Measurements from ENCODE around the gene LRRC47.
"Not testable (repeated sequence)": the region's sequence is repeated elsewhere in the genome, so short reads cannot be mapped to it uniquely, and the experiment has no call there.

The LRRC47 gene

DNA sequence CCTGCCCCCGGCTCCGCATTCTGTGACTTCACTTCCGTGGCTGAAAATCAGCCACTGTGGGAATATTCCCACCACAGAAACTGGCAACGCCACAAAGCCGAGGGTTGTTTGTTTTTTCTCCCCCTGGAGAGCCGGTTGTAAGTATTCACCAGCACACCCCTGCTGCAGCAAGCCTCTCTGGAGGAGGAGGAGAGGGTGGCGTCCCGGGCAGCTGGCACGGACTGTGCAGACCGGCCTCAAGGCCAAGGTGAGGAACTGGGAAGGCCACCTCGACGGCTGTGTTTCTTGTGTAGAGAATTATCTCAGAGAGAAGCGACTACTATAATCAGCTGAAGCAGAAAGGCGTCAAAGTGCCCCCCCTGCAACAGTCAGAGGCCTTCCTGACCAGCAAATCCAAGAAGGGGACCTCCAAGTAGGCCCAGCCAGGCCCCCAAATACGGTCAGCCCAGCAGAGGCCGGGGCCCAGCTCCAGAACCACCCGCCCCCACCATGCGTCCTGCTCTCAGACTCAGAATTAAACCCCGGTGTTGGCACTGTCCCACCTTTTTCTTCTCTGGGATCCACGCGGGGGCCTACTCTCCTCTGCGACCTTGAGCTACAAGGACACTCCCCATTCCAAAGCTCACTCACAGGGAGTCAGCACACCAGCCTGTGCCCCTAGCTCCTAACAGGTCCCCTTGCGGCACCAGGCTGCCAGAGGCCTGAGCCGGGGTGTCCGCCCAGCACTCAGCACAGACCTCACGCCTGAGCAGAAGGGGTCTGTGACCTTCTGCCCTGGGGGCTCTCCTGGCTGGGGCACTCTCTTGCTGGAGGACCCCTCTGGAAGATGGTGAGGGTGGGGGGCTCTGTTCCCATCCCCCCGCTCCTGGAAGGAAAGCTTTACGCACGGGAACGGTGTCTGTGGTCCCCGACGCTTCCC is 24.9 kb downstream of the LRRC47 start:
- DNase-seq (ENCODE audit: low spot score), result peak; percentile 59

- DNase-seq (ENCODE audit: low spot score), result no peak
Observed at GRCh38 chr1:3770047-3770765, 26.1 kb downstream of the LRRC47 start.

DNA sequence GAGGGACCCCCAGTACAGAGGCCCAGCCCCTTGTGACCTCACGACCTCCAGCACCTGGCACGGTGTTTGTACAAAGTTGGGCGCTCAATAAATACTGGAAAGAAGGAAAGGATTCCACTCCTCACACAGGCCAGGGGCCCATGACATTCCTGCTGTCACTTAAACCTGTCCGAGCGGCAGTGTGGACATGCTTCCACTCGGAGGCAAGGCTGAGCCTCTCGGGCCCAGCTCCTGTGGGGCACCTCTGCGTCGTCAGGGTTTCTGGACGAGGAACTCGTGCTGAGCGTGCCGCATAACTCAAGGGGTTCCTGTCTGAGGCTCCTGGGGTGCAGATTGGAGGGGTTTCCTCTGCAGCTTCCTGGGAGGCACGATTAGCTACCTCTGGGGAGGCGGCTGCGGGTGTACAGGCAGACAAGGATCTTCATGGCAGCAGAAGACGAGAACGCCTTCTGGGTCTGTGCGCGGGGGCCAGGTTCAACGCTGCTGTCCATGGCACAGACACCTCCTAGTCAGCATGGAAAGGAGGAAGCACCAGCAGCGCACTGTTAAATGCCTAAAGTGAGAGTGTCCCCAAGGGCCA is 27.4 kb downstream of the LRRC47 start:
- DNase-seq (ENCODE audit: low spot score), result no peak

GRCh38 chr1:3767328-3767925 is 28.9 kb downstream of the LRRC47 start:
- no peak for DNase-seq (ENCODE audit: low spot score)

- no peak for DNase-seq (ENCODE audit: low spot score)
Observed at GRCh38 chr1:3763351-3764125, 32.8 kb downstream of the LRRC47 start.

DNA sequence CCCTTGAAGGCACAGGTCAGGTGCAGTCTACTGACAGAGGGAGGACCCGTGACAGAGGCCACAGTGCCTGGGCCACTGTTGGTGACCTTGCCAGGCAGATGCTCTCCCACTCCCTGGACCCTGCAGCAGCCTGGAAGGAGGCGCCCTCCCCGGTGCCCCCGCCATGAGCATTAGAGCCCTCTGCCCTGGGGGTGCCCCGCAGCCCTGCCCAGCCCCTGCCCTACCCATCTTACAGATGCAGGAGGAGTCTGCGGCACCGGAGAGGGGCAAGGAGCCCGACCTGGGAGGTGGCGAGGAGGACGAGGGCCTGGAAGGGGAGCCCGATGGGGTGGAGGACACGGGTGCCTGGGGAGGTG is 33.4 kb downstream of the LRRC47 start:
- no peak for DNase-seq (ENCODE audit: low spot score)

DNA sequence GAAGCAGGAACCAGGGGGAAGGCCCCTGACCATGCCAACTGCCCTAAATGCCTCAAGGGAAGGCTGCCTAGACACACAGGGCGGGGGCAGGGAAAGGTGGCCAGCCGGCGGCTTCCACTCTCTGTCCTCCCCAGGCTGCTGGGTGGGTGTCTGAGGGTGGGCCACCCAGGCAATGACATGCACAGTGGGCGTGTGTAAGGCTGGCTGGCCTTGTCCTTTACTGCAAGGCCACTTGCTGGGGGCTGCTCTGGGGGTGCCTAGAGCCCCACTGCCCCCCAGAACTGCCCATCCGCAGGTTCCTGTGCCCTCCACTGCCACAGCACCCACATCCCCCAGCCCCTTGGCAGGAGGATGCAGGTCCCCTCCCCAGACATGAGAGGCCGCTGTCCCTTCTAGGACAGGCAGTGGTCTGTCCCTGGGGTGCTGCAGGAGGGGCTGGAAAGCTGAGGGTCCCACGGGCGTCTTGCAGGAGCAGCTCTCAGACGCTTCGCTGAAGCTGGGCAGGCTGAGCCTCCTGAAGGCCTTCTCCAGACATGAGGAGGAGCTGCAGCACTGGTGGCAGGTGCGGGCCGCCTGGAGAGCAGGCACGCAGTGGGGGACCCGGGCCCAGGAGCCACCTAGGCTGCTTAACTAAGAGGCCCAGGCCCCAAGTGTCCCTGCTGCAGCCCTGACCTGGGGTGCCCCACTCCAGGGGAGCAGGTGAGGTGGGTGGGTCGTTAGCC is 34.0 kb downstream of the LRRC47 start:
- no peak for DNase-seq (ENCODE audit: low spot score)

DNA sequence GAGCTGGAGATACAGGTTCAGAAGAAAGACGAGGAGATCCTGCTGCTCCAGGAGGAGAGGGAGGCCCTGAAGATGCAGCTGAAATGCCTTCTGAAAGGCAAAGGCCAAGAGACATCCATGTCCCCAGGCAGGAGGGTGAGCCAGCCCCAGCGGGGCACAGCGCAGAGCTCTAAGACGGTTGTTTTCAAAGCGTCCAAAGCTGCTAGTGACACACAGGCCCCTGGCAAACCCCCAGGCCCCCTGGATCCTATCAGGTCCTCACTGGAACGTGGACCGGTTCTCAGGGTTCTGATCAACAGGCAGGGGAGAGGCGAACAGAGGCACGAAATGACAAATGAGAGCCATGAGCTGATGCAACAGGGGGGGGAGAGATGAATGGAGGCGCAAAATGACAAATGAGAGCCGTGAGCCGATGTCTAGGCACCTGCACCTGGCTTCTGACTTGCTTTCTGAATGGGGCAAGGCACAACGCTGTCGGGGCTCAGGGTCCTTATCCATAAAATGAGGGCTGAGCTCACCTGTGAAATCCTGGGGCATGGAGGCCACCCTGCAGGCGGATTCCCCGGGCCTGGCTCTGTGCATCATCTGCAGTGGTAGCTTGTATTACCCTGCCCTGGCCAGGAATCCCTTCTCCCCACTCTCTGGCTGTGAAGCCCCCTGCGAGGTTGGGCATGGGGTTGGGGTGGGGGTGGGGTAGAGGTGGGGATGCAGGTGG is 34.8 kb downstream of the LRRC47 start:
- DNase-seq (ENCODE audit: low spot score), result no peak

GRCh38 chr1:3759796-3760195 is 36.5 kb downstream of the LRRC47 start:
- no peak for DNase-seq (ENCODE audit: low spot score)

DNA sequence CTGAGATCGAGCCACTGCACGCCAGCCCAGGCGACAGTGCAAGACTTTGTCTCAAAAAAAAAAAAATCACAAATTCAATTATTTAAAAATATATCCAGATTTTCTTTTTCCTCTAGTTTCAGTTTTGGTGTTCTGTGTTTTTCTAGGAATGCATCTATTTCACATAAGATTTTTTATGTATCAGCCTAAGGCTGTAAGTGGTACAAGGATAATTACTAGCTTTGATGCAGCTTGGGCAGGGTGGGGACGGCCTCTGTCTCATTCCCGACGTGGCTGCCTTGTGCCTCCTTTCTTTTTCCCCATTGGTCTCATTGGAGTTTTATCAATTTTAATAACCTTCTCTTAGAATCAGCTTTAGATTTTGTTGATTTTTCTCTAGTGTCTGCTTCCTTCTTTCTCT is 37.1 kb downstream of the LRRC47 start:
- DNase-seq (ENCODE audit: low spot score), result no peak

GRCh38 chr1:3756394-3756793 is 39.9 kb downstream of the LRRC47 start:
- DNase-seq (ENCODE audit: low spot score), result no peak

- no peak for DNase-seq (ENCODE audit: low spot score)
Observed at GRCh38 chr1:3753656-3754454, 42.4 kb downstream of the LRRC47 start.

DNA sequence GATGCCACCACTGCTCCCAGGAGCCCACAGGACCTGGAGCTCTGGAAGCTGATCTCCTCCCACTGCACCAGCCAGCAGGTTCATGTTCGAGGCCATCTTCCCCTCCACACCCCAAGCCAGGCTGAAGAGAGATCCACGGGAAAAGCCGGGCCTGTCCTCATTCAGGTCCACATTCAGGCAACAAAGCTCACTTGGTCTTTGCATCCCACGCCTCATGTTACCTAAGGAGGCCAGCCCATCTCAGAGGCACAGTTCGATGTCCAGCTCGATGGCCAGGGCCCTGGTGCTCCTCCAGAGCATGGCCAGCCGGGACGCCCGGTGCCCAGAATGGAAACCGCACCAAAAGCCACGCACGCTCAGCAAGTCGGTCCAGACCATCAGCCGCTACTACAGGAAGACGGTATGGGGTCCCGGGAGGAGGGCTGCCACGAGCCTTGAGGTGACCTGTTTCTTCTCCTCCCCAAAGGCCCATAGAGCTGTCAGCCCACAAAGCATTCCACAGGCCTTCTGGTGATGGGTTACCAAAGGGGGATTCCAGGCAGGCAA is 43.8 kb downstream of the LRRC47 start, which contains the start of gene CCDC27:
TSS of gene CCDC27 (plus strand) at position 51 of the 546 bp plus-strand sequence. CDS start at position 83, 32 bp downstream.
- no peak for DNase-seq (ENCODE audit: low spot score)

- no peak for DNase-seq (ENCODE audit: low spot score)
Observed at GRCh38 chr1:3750741-3751140, 45.6 kb downstream of the LRRC47 start.

DNA sequence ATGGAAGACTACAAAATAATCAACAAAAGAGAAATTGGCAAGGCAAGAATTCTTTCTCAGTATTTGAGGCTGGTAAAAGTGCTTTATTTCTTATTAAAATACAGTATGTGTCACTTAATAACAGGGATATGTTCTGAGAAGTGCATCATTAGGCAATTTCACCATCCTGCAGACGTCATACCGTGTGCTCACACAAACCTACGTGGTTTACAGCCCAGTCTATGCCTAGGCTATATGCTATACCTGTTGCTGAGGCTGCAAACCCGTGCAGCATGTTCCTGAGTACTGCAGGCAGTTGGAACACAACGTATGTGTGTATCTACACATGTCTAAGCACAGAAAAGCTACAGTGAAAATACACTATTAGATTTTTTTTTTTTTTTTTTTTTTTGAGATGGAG is 46.8 kb downstream of the LRRC47 start:
- no peak for DNase-seq (ENCODE audit: low spot score)

GRCh38 chr1:3748316-3748900 is 47.9 kb downstream of the LRRC47 start:
- DNase-seq (ENCODE audit: low spot score), result not testable (repeated sequence)

GRCh38 chr1:3747903-3748302 is 48.4 kb downstream of the LRRC47 start:
- no peak for DNase-seq (ENCODE audit: low spot score)

- no peak for DNase-seq (ENCODE audit: low spot score)
Observed at GRCh38 chr1:3747522-3747848, 48.8 kb downstream of the LRRC47 start.

Measured in ecto neural progenitor cell (in vitro differentiated cells).